ENCODE measurements around the gene FREM1.

FREM1 gene

GRCh38 chr9:14806941-14807520 lies 103.2 kb downstream of the FREM1 start:
- DNase-seq: no peak

GRCh38 chr9:14799030-14799429 lies 111.2 kb downstream of the FREM1 start:
- DNase-seq: no peak

GRCh38 chr9:14797435-14797834 lies 112.8 kb downstream of the FREM1 start:
- DNase-seq: peak; percentile 46

GRCh38 chr9:14793389-14793788 lies 116.8 kb downstream of the FREM1 start:
- no peak for DNase-seq

- DNase-seq: no peak
These were observed 119.6 kb downstream of the FREM1 start for GRCh38 chr9:14790628-14791027.

GRCh38 chr9:14788846-14789245 lies 121.4 kb downstream of the FREM1 start:
- DNase-seq: no peak

- DNase-seq: no peak
These were observed 126.9 kb downstream of the FREM1 start for GRCh38 chr9:14783358-14783757.

GRCh38 chr9:14782286-14783051 lies 127.8 kb downstream of the FREM1 start:
- DNase-seq: no peak

GRCh38 chr9:14780693-14781092 lies 129.5 kb downstream of the FREM1 start:
- DNase-seq: no peak

GRCh38 chr9:14780251-14780650 lies 130.0 kb downstream of the FREM1 start:
- no peak for DNase-seq

- no peak for DNase-seq
These were observed 130.6 kb downstream of the FREM1 start for GRCh38 chr9:14779566-14780022.

- DNase-seq: no peak
These were observed 131.7 kb downstream of the FREM1 start for GRCh38 chr9:14778565-14778964.

- no peak for DNase-seq
These were observed 134.3 kb downstream of the FREM1 start for GRCh38 chr9:14775917-14776316.

- peak; percentile 91 for DNase-seq
These were observed 139.6 kb downstream of the FREM1 start for GRCh38 chr9:14770592-14770991.

GRCh38 chr9:14769230-14769571 lies 141.0 kb downstream of the FREM1 start:
- peak; percentile 83 for DNase-seq

GRCh38 chr9:14768405-14769229 lies 141.6 kb downstream of the FREM1 start:
- DNase-seq: peak; percentile 79

GRCh38 chr9:14766299-14766698 lies 143.9 kb downstream of the FREM1 start:
- DNase-seq: no peak

- no peak for DNase-seq
These were observed 148.6 kb downstream of the FREM1 start for GRCh38 chr9:14761584-14761983.

GRCh38 chr9:14760060-14760459 lies 150.2 kb downstream of the FREM1 start:
- DNase-seq: no peak

- no peak for DNase-seq
These were observed 153.9 kb downstream of the FREM1 start for GRCh38 chr9:14756291-14756690.

GRCh38 chr9:14752871-14753270 lies 157.4 kb downstream of the FREM1 start:
- no peak for DNase-seq

GRCh38 chr9:14752271-14752670 lies 158.0 kb downstream of the FREM1 start:
- DNase-seq: peak; percentile 82

- no peak for DNase-seq
These were observed 159.4 kb downstream of the FREM1 start for GRCh38 chr9:14750821-14751220.

GRCh38 chr9:14749741-14750211 lies 160.5 kb downstream of the FREM1 start:
- no peak for DNase-seq

Data from NCI-H82 (cell line).